Caco-2 (cell line): ENCODE data around the gene PGLYRP1. TPM values are rescaled to one million over a fixed set of nuclear protein-coding genes. Genes with fewer than 3 reads are reported as not detected.

Source experiments
- BruUV-seq: library from RNA; stranded (reverse); fragments of 400-500 nt; replicated peaks from 2 replicates; lab custom pipeline; 2021; lab: Mats Ljungman, UMichigan
- CTCF ChIA-PET: fragments of 300-600 bp; sonication (Branson Sonifier 250); formaldehyde crosslinking; loops from one replicate; lab custom pipeline; 2022; ENCODE audit warnings: antibody characterized with exemption; lab: Charles Lee
- POLR2A ChIA-PET: fragments of 300-600 bp; sonication (Branson Sonifier 250); formaldehyde crosslinking; loops from one replicate; lab custom pipeline; 2022; ENCODE audit warnings: antibody characterized with exemption; lab: Charles Lee
- DNase-seq, 2 experiments: peaks; one replicate each; pipeline versions ENCODE4 v3.0.0 to v3.0.0-alpha.2; 2020 to 2022
- H3K27me3 ChIP-seq: replicated peaks from 2 replicates; pipeline ENCODE4 v1.6.0; 2011; ENCODE audit warnings: low read length; ENCODE audit not compliant: control insufficient read depth, insufficient read depth
- H3K36me3 ChIP-seq: 2 replicates; pipeline ENCODE4 v1.5.1; 2011; ENCODE audit warnings: low read length; ENCODE audit not compliant: control insufficient read depth, insufficient read depth
- H3K4me1 ChIP-seq: fragments of 250-450 bp; sonication (Bioruptor Pico); 2 replicates; pipeline ENCODE4 v1.5.1; 2020; ENCODE audit warnings: mild to moderate bottlenecking
- H3K4me3 ChIP-seq: 2 replicates; pipeline ENCODE4 v1.5.1; 2011; ENCODE audit warnings: low read depth, mild to moderate bottlenecking, control low read depth, low read length
- H3K9me3 ChIP-seq: fragments of 250-450 bp; sonication (Bioruptor Pico); 2 replicates; pipeline ENCODE4 v1.5.1; 2020; ENCODE audit warnings: mild to moderate bottlenecking, moderate library complexity
- H3K27ac Mint-ChIP-seq: one replicate; pipeline ENCODE4 v1.8.0; 2022; ENCODE audit warnings: mixed read lengths; ENCODE audit not compliant: unreplicated experiment
- H3K27me3 Mint-ChIP-seq: one replicate; pipeline ENCODE4 v1.8.0; 2022; ENCODE audit warnings: mixed read lengths; ENCODE audit not compliant: insufficient read depth, unreplicated experiment
- H3K36me3 Mint-ChIP-seq: one replicate; pipeline ENCODE4 v1.8.0; 2022; ENCODE audit warnings: mild to moderate bottlenecking, mixed read lengths; ENCODE audit not compliant: insufficient read depth, unreplicated experiment
- H3K4me1 Mint-ChIP-seq: one replicate; pipeline ENCODE4 v1.8.0; 2022; ENCODE audit warnings: low read depth, mixed read lengths; ENCODE audit not compliant: unreplicated experiment
- H3K4me3 Mint-ChIP-seq: one replicate; pipeline ENCODE4 v1.8.0; 2022; ENCODE audit warnings: mild to moderate bottlenecking, moderate library complexity, mixed read lengths; ENCODE audit not compliant: unreplicated experiment
- H3K9me3 Mint-ChIP-seq: one replicate; pipeline ENCODE4 v1.8.0; 2022; ENCODE audit warnings: mixed read lengths; ENCODE audit not compliant: unreplicated experiment
- intact Hi-C: fragments of 100-400 bp; cut with micrococcal nuclease; formaldehyde crosslinking; loops from one replicate; pipeline ENCODE4 v1.10.0; 2022; ENCODE audit not compliant: unreplicated experiment
- total RNA-seq: library from RNA; stranded (reverse); gene quantifications from 2 replicates; pipeline ENCODE4 v1.2.3, GENCODE V29; 2022
- TF ChIP-seq, protein P1 (sequence below), 2 experiments: fragments of 200-600 bp in 1 of 2; IDR thresholded peaks; 1 replicate in 1 of 2; 2 replicates in 1 of 2; pipeline versions ENCODE4 v1.5.1 to v1.8.0; 2011 to 2022; ENCODE audit warnings: antibody characterized with exemption in 1 of 2, control low read depth in 1 of 2, inconsistent platforms in 1 of 2, low read depth in 1 of 2, low read length in 1 of 2, mild to moderate bottlenecking in 1 of 2, moderate library complexity in 1 of 2; ENCODE audit not compliant: insufficient read depth in 1 of 2, severe bottlenecking in 1 of 2, unreplicated experiment in 1 of 2

PGLYRP1 gene
- total RNA-seq, 1 experiment from 2014 or later = not detected

DNA sequence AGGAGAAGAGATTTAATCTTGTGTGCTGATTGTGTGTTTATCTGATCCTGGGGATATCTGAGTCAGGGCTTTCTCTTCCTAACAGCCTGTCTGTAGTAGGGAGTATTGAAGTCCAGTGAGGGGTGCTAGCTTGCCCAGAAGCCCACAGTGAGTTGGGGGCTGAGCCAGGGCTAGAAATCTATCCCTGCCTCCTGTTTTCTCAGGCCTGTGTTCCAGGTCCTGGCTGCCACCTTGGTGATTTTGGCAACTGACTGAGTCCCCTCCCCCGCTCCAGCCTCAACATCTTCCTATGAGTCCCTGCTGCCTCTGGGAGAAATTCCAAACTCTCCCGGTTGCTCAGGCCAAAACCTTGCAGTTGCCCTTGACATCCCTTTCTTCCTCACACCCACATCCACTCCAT lies 41.5 kb downstream of the PGLYRP1 start:
- TF ChIP-seq, protein P1, sequence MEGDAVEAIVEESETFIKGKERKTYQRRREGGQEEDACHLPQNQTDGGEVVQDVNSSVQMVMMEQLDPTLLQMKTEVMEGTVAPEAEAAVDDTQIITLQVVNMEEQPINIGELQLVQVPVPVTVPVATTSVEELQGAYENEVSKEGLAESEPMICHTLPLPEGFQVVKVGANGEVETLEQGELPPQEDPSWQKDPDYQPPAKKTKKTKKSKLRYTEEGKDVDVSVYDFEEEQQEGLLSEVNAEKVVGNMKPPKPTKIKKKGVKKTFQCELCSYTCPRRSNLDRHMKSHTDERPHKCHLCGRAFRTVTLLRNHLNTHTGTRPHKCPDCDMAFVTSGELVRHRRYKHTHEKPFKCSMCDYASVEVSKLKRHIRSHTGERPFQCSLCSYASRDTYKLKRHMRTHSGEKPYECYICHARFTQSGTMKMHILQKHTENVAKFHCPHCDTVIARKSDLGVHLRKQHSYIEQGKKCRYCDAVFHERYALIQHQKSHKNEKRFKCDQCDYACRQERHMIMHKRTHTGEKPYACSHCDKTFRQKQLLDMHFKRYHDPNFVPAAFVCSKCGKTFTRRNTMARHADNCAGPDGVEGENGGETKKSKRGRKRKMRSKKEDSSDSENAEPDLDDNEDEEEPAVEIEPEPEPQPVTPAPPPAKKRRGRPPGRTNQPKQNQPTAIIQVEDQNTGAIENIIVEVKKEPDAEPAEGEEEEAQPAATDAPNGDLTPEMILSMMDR (IDR thresholded peaks at IDR 0.05; ENCODE audit: insufficient read depth in 1 of 2, low read depth in 1 of 2, low read length in 1 of 2, severe bottlenecking in 1 of 2, unreplicated experiment in 1 of 2) = no peak
- Mint-ChIP-seq H3K4me3 (no peak overlapping the region), H3K36me3 (no peaks in the 10 kb centered on the region), H3K27me3 (peaks cover 12% of the 10 kb centered on the region), H3K4me1 (no peaks in the 10 kb centered on the region), H3K27ac (no peak overlapping the region), H3K9me3 (no peaks in the 10 kb centered on the region)
- intact Hi-C loops = no loop called here
- Histone ChIP-seq H3K27me3 (no peaks in the 10 kb centered on the region), H3K36me3 (no peaks in the 10 kb centered on the region), H3K4me1 (no peaks in the 10 kb centered on the region), H3K9me3 (no peaks in the 10 kb centered on the region), H3K4me3 (no peak overlapping the region)
- DNase-seq = no peak
- ChIA-PET POLR2A (no interaction called here), CTCF (no interaction called here)
- no TSS peak for BruUV-seq

GRCh38 chr19:45978156-45978555 lies 44.7 kb downstream of the PGLYRP1 start:
- H3K27me3 Mint-ChIP-seq = peaks cover 22% of the 10 kb centered on the region
- Histone ChIP-seq H3K9me3 (no peaks in the 10 kb centered on the region), H3K36me3 (no peaks in the 10 kb centered on the region), H3K4me3 (no peak overlapping the region), H3K27me3 (no peaks in the 10 kb centered on the region), H3K4me1 (peaks cover 4% of the 10 kb centered on the region; the same call in 1 of the 2 replicates)
- POLR2A ChIA-PET = no interaction called here
- no peaks in the 10 kb centered on the region for H3K36me3 Mint-ChIP-seq
- no peak overlapping the region for H3K27ac Mint-ChIP-seq
- intact Hi-C loops = no loop called here
- TF ChIP-seq, protein P1 (IDR thresholded peaks at IDR 0.05; ENCODE audit: insufficient read depth in 1 of 2, low read depth in 1 of 2, low read length in 1 of 2, severe bottlenecking in 1 of 2, unreplicated experiment in 1 of 2) = no peak
- no peak overlapping the region for H3K4me3 Mint-ChIP-seq
- CTCF ChIA-PET = no interaction called here
- H3K9me3 Mint-ChIP-seq = no peaks in the 10 kb centered on the region
- no peak for DNase-seq
- BruUV-seq = no TSS peak
- no peaks in the 10 kb centered on the region for H3K4me1 Mint-ChIP-seq

- Mint-ChIP-seq H3K27ac (no peak overlapping the region), H3K36me3 (no peaks in the 10 kb centered on the region), H3K4me3 (no peak overlapping the region), H3K27me3 (peaks cover 31% of the 10 kb centered on the region), H3K9me3 (no peaks in the 10 kb centered on the region), H3K4me1 (peaks cover 7% of the 10 kb centered on the region)
- TF ChIP-seq, protein P1 (IDR thresholded peaks at IDR 0.05; ENCODE audit: insufficient read depth in 1 of 2, low read depth in 1 of 2, low read length in 1 of 2, severe bottlenecking in 1 of 2, unreplicated experiment in 1 of 2) = no peak
- no peaks in the 10 kb centered on the region for H3K9me3 ChIP-seq
- intact Hi-C loops = no loop called here
- H3K4me1 ChIP-seq = peaks cover 4% of the 10 kb centered on the region; the same call in 1 of the 2 replicates
- DNase-seq = no peak
- no peaks in the 10 kb centered on the region for H3K36me3 ChIP-seq
- H3K4me3 ChIP-seq = no peak overlapping the region
- ChIA-PET CTCF (interaction anchor here (0.5 kb wide), 1 partner anchor 77 kb away, joined by 4 read pairs; no protein-coding TSS in a partner anchor), POLR2A (no interaction called here)
- BruUV-seq = no TSS peak
- no peaks in the 10 kb centered on the region for H3K27me3 ChIP-seq
Observed at GRCh38 chr19:45976178-45976577, 46.7 kb downstream of the PGLYRP1 start.
